GM19463 (cell line): ENCODE measurements around the gene PXDN.
A peak's percentile ranks its signal among the peaks of the same experiment; 100 is the strongest.

Experiments used
- ATAC-seq: cut with Tn5 transposase; IDR thresholded peaks from one replicate; pipeline ENCODE4 v1.9.1; 2021; ENCODE audit warnings: mild to moderate bottlenecking, moderate library complexity; ENCODE audit not compliant: unreplicated experiment

The PXDN gene

GRCh38 chr2:1621041-1621440 is 123.3 kb downstream of the PXDN start:
- ATAC-seq, result no peak

- no peak for ATAC-seq
Measured at GRCh38 chr2:1620081-1620480, 124.2 kb downstream of the PXDN start.

- ATAC-seq, result no peak
Measured at GRCh38 chr2:1619556-1619955, 124.8 kb downstream of the PXDN start.

GRCh38 chr2:1618974-1619373 is 125.3 kb downstream of the PXDN start:
- ATAC-seq, result no peak

- no peak for ATAC-seq
Measured at GRCh38 chr2:1618191-1618961, 125.9 kb downstream of the PXDN start.

- no peak for ATAC-seq
Measured at GRCh38 chr2:1617425-1618021, 126.8 kb downstream of the PXDN start.

- ATAC-seq, result peak; percentile 88
Measured at GRCh38 chr2:1614564-1614963, 129.8 kb downstream of the PXDN start.

- no peak for ATAC-seq
Measured at GRCh38 chr2:1613731-1614354, 130.5 kb downstream of the PXDN start.

- no peak for ATAC-seq
Measured at GRCh38 chr2:1613078-1613445, 131.3 kb downstream of the PXDN start.

- no peak for ATAC-seq
Measured at GRCh38 chr2:1612391-1613077, 131.8 kb downstream of the PXDN start.

- no peak for ATAC-seq
Measured at GRCh38 chr2:1611886-1612285, 132.4 kb downstream of the PXDN start.

GRCh38 chr2:1610096-1610485 is 134.2 kb downstream of the PXDN start:
- ATAC-seq, result no peak

GRCh38 chr2:1609485-1610095 is 134.7 kb downstream of the PXDN start:
- ATAC-seq, result no peak

- ATAC-seq, result no peak
Measured at GRCh38 chr2:1609040-1609439, 135.3 kb downstream of the PXDN start.

GRCh38 chr2:1607971-1608688 is 136.2 kb downstream of the PXDN start:
- no peak for ATAC-seq

- no peak for ATAC-seq
Measured at GRCh38 chr2:1607236-1607920, 136.9 kb downstream of the PXDN start.

- ATAC-seq, result no peak
Measured at GRCh38 chr2:1606421-1607235, 137.7 kb downstream of the PXDN start.

- ATAC-seq, result no peak
Measured at GRCh38 chr2:1606046-1606400, 138.3 kb downstream of the PXDN start.
